ENCODE results near the gene TRMU.

The TRMU gene

GRCh38 chr22:46318576-46318975 lies 16.9 kb upstream of the TRMU start:
- no peak for TF ChIP-seq CTCF (IDR thresholded peaks at IDR 0.05; ENCODE audit: control insufficient read depth, insufficient read depth, low read depth, low read length, missing control alignments)
- no peak overlapping the region for H3K4me3 ChIP-seq (ENCODE audit: control insufficient read depth, low read depth, low read length)
- DNase-seq (ENCODE audit: low read depth): no peak

DNA sequence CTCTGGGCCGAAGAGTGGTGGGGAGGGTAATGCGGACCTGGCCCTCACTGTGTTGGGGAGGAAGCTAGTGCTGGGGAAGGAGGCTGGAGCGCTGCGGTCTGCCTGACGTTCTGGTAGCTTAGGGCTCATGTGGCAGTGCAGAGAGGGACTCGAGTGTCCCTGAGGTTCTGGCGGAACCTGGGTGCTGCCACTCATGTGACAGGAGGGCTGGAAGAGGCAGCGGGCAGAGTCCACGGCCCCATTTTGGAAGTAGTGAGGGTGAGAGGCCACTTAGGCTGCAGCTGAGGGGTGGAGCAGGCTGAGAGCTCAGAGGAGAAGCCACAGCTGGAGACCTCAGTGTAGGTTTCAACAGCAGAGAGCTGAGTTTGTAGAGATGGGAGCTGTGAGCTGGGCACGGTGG lies 16.2 kb upstream of the TRMU start:
- no peak overlapping the region for H3K4me3 ChIP-seq (ENCODE audit: control insufficient read depth, low read depth, low read length)
- TF ChIP-seq CTCF (IDR thresholded peaks at IDR 0.05; ENCODE audit: control insufficient read depth, insufficient read depth, low read depth, low read length, missing control alignments): no peak
- DNase-seq (ENCODE audit: low read depth): no peak

GRCh38 chr22:46320166-46320710 lies 15.3 kb upstream of the TRMU start:
- H3K4me3 ChIP-seq (ENCODE audit: control insufficient read depth, low read depth, low read length): no peak overlapping the region
- no peak for DNase-seq (ENCODE audit: low read depth)
- TF ChIP-seq CTCF (IDR thresholded peaks at IDR 0.05; ENCODE audit: control insufficient read depth, insufficient read depth, low read depth, low read length, missing control alignments): no peak

DNA sequence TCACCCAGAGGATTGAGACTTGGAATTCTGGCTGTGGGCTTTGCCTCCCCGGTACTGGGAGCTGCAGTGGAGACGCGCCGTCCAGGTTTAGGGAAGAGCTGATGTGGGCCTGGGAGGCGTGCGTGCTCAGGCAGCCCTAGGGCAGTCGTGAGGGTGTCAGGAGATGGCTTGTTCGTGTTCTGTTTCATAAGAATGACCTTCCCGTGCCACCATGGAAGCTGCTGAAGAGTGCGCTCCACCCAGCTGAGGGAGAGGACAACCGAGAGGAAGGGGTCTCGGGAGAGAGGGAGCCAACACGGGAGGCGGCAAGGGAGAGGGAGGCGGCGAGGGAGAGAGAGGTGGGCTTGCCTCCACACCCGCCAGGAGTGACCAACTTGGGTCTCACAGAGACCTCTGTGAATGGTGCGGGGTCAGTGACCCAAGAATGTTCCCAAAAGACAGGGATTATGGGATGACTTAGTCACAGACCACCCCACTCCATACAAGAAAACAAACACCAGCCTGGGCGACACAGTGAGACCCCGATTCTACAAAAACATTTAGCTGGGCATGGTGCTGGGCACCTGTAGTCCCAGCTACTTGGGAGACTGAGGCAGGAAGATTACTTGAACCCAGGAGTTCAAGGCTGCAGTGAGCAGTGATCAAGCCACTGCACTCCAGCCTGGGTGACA lies 14.7 kb upstream of the TRMU start:
- no peak for TF ChIP-seq CTCF (IDR thresholded peaks at IDR 0.05; ENCODE audit: control insufficient read depth, insufficient read depth, low read depth, low read length, missing control alignments)
- H3K4me3 ChIP-seq (ENCODE audit: control insufficient read depth, low read depth, low read length): no peak overlapping the region
- DNase-seq (ENCODE audit: low read depth): no peak

- no peak for TF ChIP-seq CTCF (IDR thresholded peaks at IDR 0.05; ENCODE audit: control insufficient read depth, insufficient read depth, low read depth, low read length, missing control alignments)
- no peak for DNase-seq (ENCODE audit: low read depth)
- no peak overlapping the region for H3K4me3 ChIP-seq (ENCODE audit: control insufficient read depth, low read depth, low read length)
These were observed 12.8 kb upstream of the TRMU start for GRCh38 chr22:46322711-46323110.

DNA sequence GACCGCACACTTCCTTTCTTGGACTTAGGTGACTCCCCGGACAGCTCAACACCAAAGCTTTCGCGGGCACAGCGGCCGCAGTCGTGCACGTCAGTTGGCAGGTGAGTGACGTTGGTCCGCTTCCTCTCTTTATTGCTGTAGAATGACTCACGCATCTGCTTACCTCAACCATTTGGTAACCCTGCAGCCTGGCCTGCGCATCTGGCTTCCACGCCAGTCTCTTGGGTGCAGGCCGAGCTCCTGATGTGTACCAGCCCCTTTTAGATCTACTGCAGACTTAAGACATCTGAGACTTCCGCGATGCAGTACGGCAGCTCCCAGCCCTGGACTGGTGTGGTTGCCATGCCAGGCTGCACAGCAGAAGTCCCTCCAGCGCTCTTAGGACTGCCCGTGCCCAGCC lies 12.4 kb upstream of the TRMU start:
- DNase-seq (ENCODE audit: low read depth): no peak
- no peak for TF ChIP-seq CTCF (IDR thresholded peaks at IDR 0.05; ENCODE audit: control insufficient read depth, insufficient read depth, low read depth, low read length, missing control alignments)
- H3K4me3 ChIP-seq (ENCODE audit: control insufficient read depth, low read depth, low read length): no peak overlapping the region
